A549 (cell line): ENCODE data around the gene RNF214.

Experiments used
- CTCF ChIP-seq: fragments of >200 bp; sonication (Bioruptor Twin); formaldehyde crosslinking; IDR thresholded peaks from 3 replicates; pipeline ENCODE4 v1.5.1; 2016
- EP300 ChIP-seq, 2 experiments: fragments of >200 bp; sonication (Bioruptor Twin); formaldehyde crosslinking; IDR thresholded peaks; 2 replicates in 1 of 2; 3 replicates in 1 of 2; pipeline ENCODE4 v1.6.1; 2016 to 2017
- JUN ChIP-seq, 2 experiments: fragments of >200 bp; sonication (Bioruptor Twin); formaldehyde crosslinking; IDR thresholded peaks; 2 replicates in 1 of 2; 3 replicates in 1 of 2; pipeline ENCODE4 v1.6.1; 2016 to 2017
- KDM1A ChIP-seq: fragments of 200-600 bp; sonication (generic); IDR thresholded peaks from 2 replicates; pipeline ENCODE4 v1.6.1; 2016; ENCODE audit warnings: low read depth, mild to moderate bottlenecking
- MAX ChIP-seq: IDR thresholded peaks from 2 replicates; pipeline ENCODE4 v1.6.1; 2012
- MAZ ChIP-seq: fragments of 150-350 bp; IDR thresholded peaks from 2 replicates; pipeline ENCODE4 v1.6.1; 2014; ENCODE audit warnings: antibody characterized with exemption, low read depth, low read length, borderline replicate concordance
- PBX3 ChIP-seq: IDR thresholded peaks from 2 replicates; pipeline ENCODE4 v1.6.1; 2012
- POLR2A ChIP-seq: IDR thresholded peaks from 2 replicates; pipeline ENCODE4 v1.6.1; 2012; ENCODE audit warnings: mild to moderate bottlenecking, low read length
- SMC3 ChIP-seq: fragments of >200 bp; sonication (Bioruptor Twin); formaldehyde crosslinking; IDR thresholded peaks from 3 replicates; pipeline ENCODE4 v1.6.1; 2018; ENCODE audit warnings: inconsistent platforms

- TF ChIP-seq CTCF, result no peak
- no peak for TF ChIP-seq MAZ
- no peak for TF ChIP-seq MAX
- TF ChIP-seq PBX3, result no peak
- TF ChIP-seq POLR2A, result no peak
- no peak for TF ChIP-seq KDM1A
- no peak for TF ChIP-seq SMC3
- TF ChIP-seq JUN (IDR thresholded peaks at IDR 0.05), result no peak
- no peak for TF ChIP-seq EP300 (IDR thresholded peaks at IDR 0.05)
Measured at GRCh38 chr11:117287668-117288067, 55.2 kb downstream of the RNF214 start.
